Measurements from ENCODE around the gene DRAXIN. TPM values are rescaled to one million over a fixed set of nuclear protein-coding genes. Genes with fewer than 3 reads are reported as not detected.

DRAXIN gene
- total RNA-seq, 4 donors from 2014 or later = 0.06 to 0.41 TPM; not detected in 2

DNA sequence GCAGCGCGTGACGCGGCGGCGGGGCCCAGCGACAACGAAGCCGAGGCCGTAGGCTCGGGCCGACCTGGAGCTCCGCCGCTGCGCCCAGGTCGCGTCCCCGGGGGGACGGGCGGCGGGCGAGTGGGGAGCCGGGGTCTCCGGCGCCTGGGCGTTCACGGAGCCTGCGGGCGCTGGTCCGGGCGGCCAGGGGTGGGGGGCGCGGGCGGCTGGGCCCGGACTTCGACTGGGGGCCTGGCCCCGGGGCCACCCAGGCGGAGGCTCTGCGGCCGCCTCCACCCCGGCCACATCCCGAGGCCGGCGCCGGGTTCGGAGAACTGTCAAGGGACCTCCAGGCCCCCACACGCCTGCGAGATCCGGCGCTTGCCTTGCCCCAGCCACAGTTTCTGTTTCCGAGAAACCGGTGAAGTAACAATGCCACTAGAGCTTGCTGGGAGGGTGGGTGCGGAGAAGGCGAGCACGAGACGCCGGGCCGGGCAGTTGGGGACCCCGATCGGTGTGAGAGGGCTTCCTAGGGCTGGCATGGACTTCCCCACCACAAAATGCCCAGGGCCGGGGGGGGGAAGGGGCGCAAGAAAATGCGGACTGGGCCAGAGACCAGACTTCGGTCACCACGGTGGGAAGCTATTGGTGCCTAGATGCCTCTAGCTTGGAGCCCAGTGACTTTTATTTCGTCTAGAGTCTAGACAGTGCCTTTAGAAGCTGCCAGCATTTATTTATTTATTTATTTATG lies 27.0 kb upstream of the DRAXIN start:
- Histone ChIP-seq H3K4me3 (peak overlapping the region; percentile 33 to 60), H3K27ac (peak overlapping the region; percentile 61 to 79), H3K9me3 (no peaks in the 10 kb centered on the region), H3K36me3 (no peaks in the 10 kb centered on the region), H3K4me1 (no peaks in the 10 kb centered on the region), H3K27me3 (no peaks in the 10 kb centered on the region)
- no peak for TF ChIP-seq POLR2A (IDR thresholded peaks at IDR 0.05)
- TF ChIP-seq, protein P1, sequence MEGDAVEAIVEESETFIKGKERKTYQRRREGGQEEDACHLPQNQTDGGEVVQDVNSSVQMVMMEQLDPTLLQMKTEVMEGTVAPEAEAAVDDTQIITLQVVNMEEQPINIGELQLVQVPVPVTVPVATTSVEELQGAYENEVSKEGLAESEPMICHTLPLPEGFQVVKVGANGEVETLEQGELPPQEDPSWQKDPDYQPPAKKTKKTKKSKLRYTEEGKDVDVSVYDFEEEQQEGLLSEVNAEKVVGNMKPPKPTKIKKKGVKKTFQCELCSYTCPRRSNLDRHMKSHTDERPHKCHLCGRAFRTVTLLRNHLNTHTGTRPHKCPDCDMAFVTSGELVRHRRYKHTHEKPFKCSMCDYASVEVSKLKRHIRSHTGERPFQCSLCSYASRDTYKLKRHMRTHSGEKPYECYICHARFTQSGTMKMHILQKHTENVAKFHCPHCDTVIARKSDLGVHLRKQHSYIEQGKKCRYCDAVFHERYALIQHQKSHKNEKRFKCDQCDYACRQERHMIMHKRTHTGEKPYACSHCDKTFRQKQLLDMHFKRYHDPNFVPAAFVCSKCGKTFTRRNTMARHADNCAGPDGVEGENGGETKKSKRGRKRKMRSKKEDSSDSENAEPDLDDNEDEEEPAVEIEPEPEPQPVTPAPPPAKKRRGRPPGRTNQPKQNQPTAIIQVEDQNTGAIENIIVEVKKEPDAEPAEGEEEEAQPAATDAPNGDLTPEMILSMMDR (IDR thresholded peaks at IDR 0.05) = no peak
- intact Hi-C loops (cut with DNase I; ENCODE audit: low total_unique reads) = loop anchor here (10.0 kb wide), 1 partner anchor 50 kb away; no protein-coding TSS in a partner anchor
- peak in 1 of 2 donors; percentile 47 for DNase-seq

DNA sequence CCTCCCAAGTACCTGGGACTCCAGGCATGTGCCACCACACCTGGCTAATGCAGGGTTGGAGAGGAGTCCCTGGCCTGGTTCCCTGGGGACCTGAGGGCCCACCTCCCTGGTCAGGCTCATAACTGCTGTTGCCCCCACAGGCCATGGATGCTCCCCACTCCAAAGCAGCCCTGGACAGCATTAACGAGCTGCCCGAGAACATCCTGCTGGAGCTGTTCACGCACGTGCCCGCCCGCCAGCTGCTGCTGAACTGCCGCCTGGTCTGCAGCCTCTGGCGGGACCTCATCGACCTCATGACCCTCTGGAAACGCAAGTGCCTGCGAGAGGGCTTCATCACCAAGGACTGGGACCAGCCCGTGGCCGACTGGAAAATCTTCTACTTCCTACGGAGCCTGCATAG lies 23.0 kb upstream of the DRAXIN start:
- intact Hi-C loops (cut with DNase I; ENCODE audit: low total_unique reads) = loop anchor here (10.0 kb wide), 1 partner anchor 46 kb away; no protein-coding TSS in a partner anchor
- Histone ChIP-seq H3K27me3 (no peaks in the 10 kb centered on the region), H3K4me3 (no peak overlapping the region), H3K36me3 (no peaks in the 10 kb centered on the region), H3K27ac (no peak overlapping the region), H3K4me1 (no peaks in the 10 kb centered on the region), H3K9me3 (no peaks in the 10 kb centered on the region)
- no peak for TF ChIP-seq POLR2A (IDR thresholded peaks at IDR 0.05)
- TF ChIP-seq, protein P1 (IDR thresholded peaks at IDR 0.05) = no peak
- no peak for DNase-seq

DNA sequence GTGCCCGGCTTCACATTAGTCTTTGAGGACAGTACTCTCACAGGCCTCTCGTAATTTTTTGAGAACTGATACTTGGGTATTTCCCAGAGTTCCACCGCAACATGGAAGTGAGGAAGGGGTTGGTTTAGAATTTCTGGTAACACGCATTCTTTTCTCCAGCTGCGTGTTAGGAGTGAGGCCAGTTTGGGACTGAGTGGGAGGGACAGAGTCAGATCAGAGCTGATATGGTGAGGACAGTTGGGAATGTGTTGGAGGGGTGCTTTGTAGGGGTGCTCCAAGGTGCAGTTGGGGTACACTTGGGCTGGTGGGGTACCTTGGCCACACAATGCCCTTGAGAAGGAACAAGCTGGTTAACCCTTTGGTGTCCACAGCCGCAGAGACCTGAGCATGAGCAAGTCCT lies 20.8 kb upstream of the DRAXIN start:
- no peaks in the 10 kb centered on the region for H3K9me3 ChIP-seq
- no peaks in the 10 kb centered on the region for H3K4me1 ChIP-seq
- intact Hi-C loops (cut with DNase I; ENCODE audit: low total_unique reads) = no loop called here
- H3K27ac ChIP-seq = no peak overlapping the region
- no peak for DNase-seq
- H3K4me3 ChIP-seq = no peak overlapping the region
- H3K27me3 ChIP-seq = no peaks in the 10 kb centered on the region
- TF ChIP-seq, protein P1 (IDR thresholded peaks at IDR 0.05) = no peak
- no peak for TF ChIP-seq POLR2A (IDR thresholded peaks at IDR 0.05)
- H3K36me3 ChIP-seq = no peaks in the 10 kb centered on the region

DNA sequence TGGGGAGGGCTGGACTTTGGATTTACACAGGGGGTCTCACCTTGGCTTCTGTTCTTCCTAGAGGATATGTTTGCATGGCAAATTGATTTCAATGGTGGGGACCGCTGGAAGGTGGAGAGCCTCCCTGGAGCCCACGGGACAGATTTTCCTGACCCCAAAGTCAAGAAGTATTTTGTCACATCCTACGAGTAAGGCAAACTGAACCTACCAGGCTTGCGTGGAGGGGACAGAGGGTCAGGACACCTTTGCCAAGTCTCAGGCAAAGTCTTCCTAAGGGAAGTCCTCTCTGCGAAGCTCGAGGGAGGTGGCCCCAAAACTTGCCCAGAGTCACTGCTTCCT lies 20.3 kb upstream of the DRAXIN start:
- Histone ChIP-seq H3K36me3 (no peaks in the 10 kb centered on the region), H3K4me1 (no peaks in the 10 kb centered on the region), H3K4me3 (no peak overlapping the region), H3K9me3 (no peaks in the 10 kb centered on the region), H3K27ac (no peak overlapping the region), H3K27me3 (no peaks in the 10 kb centered on the region)
- no peak for TF ChIP-seq POLR2A (IDR thresholded peaks at IDR 0.05)
- TF ChIP-seq, protein P1 (IDR thresholded peaks at IDR 0.05) = no peak
- no peak for DNase-seq
- intact Hi-C loops (cut with DNase I; ENCODE audit: low total_unique reads) = no loop called here

DNA sequence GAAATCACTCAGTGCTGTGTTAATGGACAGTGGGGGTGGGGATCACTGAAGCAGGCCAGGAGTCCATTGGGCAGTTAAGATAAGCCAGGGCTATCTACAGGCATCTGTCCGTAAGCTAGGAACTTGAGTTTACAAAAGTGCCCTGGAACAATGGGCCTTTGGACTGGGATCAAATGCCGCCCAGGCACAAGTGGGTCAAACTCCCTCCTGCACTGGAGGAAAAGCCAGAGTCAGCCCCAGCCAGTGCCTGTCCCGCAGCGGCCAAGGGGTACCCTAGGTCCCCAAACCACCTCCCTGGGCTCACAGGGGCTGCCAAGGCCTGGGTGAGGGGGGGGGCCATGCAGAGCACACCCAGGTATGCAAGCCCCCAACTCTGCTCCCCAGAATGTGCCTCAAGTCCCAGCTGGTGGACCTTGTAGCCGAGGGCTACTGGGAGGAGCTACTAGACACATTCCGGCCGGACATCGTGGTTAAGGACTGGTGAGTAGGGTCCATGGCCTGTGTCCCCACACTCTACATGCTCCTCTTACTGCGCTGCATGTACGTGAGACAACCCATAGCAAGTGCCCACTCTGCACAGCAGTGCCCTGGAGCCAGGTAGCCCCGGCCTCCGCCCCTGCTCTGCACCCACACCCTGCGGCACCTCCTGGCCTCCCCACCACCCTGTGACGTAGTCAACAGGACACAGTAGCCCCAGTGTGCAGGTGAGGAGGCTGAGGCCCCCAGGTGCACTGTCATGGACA lies 19.8 kb upstream of the DRAXIN start:
- H3K4me1 ChIP-seq = no peaks in the 10 kb centered on the region
- H3K36me3 ChIP-seq = no peaks in the 10 kb centered on the region
- H3K27ac ChIP-seq = no peak overlapping the region
- TF ChIP-seq, protein P1 (IDR thresholded peaks at IDR 0.05) = no peak
- TF ChIP-seq POLR2A (IDR thresholded peaks at IDR 0.05) = no peak
- H3K27me3 ChIP-seq = no peaks in the 10 kb centered on the region
- intact Hi-C loops (cut with DNase I; ENCODE audit: low total_unique reads) = no loop called here
- H3K9me3 ChIP-seq = no peaks in the 10 kb centered on the region
- H3K4me3 ChIP-seq = no peak overlapping the region
- no peak for DNase-seq

All from uterus (tissue), 4 donors.